Measurements from ENCODE around the gene B3GNT7.
"Not testable (repeated sequence)": the region's sequence is repeated elsewhere in the genome, so short reads cannot be mapped to it uniquely, and the experiment has no call there.

DNA sequence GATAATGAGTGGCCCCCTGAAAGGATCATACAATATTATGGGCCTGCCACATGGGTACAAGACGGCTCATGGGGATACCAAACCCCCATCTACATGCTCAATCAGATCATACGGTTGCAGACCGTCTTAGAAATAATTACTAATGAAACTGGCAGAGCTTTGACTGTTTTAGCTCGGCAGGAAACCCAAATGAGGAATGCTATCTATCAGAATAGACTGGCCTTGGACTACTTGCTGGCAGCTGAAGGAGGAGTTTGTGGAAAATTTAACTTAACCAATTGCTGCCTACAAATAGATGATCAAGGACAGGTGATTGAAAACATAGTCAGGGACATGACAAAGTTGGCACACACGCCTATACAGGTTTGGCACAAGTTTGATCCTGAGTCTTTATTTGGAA is 12.2 kb downstream of the B3GNT7 start:
- TF ChIP-seq EZH2phosphoT487 (IDR thresholded peaks at IDR 0.05; ENCODE audit: low read length); EZH2 (optimal IDR thresholded peaks at IDR 0.05; ENCODE audit: low read depth, low read length): not testable (repeated sequence)
- TF ChIP-seq, protein P1, sequence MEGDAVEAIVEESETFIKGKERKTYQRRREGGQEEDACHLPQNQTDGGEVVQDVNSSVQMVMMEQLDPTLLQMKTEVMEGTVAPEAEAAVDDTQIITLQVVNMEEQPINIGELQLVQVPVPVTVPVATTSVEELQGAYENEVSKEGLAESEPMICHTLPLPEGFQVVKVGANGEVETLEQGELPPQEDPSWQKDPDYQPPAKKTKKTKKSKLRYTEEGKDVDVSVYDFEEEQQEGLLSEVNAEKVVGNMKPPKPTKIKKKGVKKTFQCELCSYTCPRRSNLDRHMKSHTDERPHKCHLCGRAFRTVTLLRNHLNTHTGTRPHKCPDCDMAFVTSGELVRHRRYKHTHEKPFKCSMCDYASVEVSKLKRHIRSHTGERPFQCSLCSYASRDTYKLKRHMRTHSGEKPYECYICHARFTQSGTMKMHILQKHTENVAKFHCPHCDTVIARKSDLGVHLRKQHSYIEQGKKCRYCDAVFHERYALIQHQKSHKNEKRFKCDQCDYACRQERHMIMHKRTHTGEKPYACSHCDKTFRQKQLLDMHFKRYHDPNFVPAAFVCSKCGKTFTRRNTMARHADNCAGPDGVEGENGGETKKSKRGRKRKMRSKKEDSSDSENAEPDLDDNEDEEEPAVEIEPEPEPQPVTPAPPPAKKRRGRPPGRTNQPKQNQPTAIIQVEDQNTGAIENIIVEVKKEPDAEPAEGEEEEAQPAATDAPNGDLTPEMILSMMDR (IDR thresholded peaks at IDR 0.05; ENCODE audit: low read length) = not testable (repeated sequence)
